ENCODE measurements around the gene XPOT. TPM values are rescaled to one million over a fixed set of nuclear protein-coding genes. Genes with fewer than 3 reads are reported as not detected.
"Not testable (repeated sequence)": the region's sequence is repeated elsewhere in the genome, so short reads cannot be mapped to it uniquely, and the experiment has no call there.

Gene XPOT
- total RNA-seq (2014; rRNA removed; shearing (Covaris generic)) = 42.6 and 45.2 TPM in 2 replicates

GRCh38 chr12:64403707-64404469 is at the start of gene XPOT:
TSS of gene XPOT (plus strand) at chr12:64404392. CDS start at chr12:64410036, 5,644 bp downstream.
- DNase-seq (ENCODE audit: low spot score) = peak; percentile 95

- DNase-seq (ENCODE audit: low spot score) = not testable (repeated sequence)
Observed at GRCh38 chr12:64356209-64356608, 48.0 kb upstream of the XPOT start.

GRCh38 chr12:64361173-64361572 is 43.0 kb upstream of the XPOT start:
- not testable (repeated sequence) for DNase-seq (ENCODE audit: low spot score)

GRCh38 chr12:64362721-64363305 is 41.4 kb upstream of the XPOT start:
- no peak for DNase-seq (ENCODE audit: low spot score)

GRCh38 chr12:64383675-64384074 is 20.5 kb upstream of the XPOT start:
- DNase-seq (ENCODE audit: low spot score) = no peak

GRCh38 chr12:64385019-64385418 is 19.2 kb upstream of the XPOT start:
- no peak for DNase-seq (ENCODE audit: low spot score)

GRCh38 chr12:64385468-64385867 is 18.7 kb upstream of the XPOT start:
- peak; percentile 23 for DNase-seq (ENCODE audit: low spot score)

GRCh38 chr12:64387197-64387816 is 16.9 kb upstream of the XPOT start:
- DNase-seq (ENCODE audit: low spot score) = no peak

GRCh38 chr12:64389154-64389553 is 15.0 kb upstream of the XPOT start:
- DNase-seq (ENCODE audit: low spot score) = no peak

- DNase-seq (ENCODE audit: low spot score) = no peak
Observed at GRCh38 chr12:64390275-64390851, 13.8 kb upstream of the XPOT start, which contains the start of gene C12orf56. TSS of gene C12orf56 (minus strand) at chr12:64390758. CDS start at chr12:64390565, 193 bp downstream.

- DNase-seq (ENCODE audit: low spot score) = peak; percentile 66
Observed at GRCh38 chr12:64392221-64392620, 12.0 kb upstream of the XPOT start.

GRCh38 chr12:64395739-64396138 is 8.5 kb upstream of the XPOT start:
- DNase-seq (ENCODE audit: low spot score) = no peak

GRCh38 chr12:64400041-64400440 is 4.2 kb upstream of the XPOT start:
- DNase-seq (ENCODE audit: low spot score) = no peak

- no peak for DNase-seq (ENCODE audit: low spot score)
Observed at GRCh38 chr12:64402181-64402580, 2.0 kb upstream of the XPOT start.

GRCh38 chr12:64404470-64405256 is 471 bp downstream of the XPOT start:
- peak; percentile 71 for DNase-seq (ENCODE audit: low spot score)

GRCh38 chr12:64407342-64408223 is 3.4 kb downstream of the XPOT start:
- DNase-seq (ENCODE audit: low spot score) = no peak

GRCh38 chr12:64411427-64411826 is 7.2 kb downstream of the XPOT start:
- DNase-seq (ENCODE audit: low spot score) = no peak

GRCh38 chr12:64412459-64412858 is 8.3 kb downstream of the XPOT start:
- DNase-seq (ENCODE audit: low spot score) = no peak

- DNase-seq (ENCODE audit: low spot score) = no peak
Observed at GRCh38 chr12:64413884-64414283, 9.7 kb downstream of the XPOT start.

- DNase-seq (ENCODE audit: low spot score) = no peak
Observed at GRCh38 chr12:64418209-64418608, 14.0 kb downstream of the XPOT start.
